Ovary (tissue), 9 donors: ENCODE data around the gene MPP1. TPM values are rescaled to one million over a fixed set of nuclear protein-coding genes. Genes with fewer than 3 reads are reported as not detected.
"Not testable (repeated sequence)": the region's sequence is repeated elsewhere in the genome, so short reads cannot be mapped to it uniquely, and the experiment has no call there.

Experiments used
- DNase-seq, 5 donors: peaks; one replicate each; pipeline ENCODE4 v3.0.0-alpha.2; 2019 to 2020
- H3K27ac ChIP-seq, 2 donors: fragments of 200-600 bp; one replicate each; pipeline versions ENCODE4 v1.5.1 to v1.8.0; 2019 to 2022
- H3K27me3 ChIP-seq: fragments of 200-600 bp; one replicate; pipeline ENCODE4 v1.8.0; 2022
- H3K36me3 ChIP-seq: fragments of 200-600 bp; sonication (generic); one replicate; pipeline ENCODE4 v1.5.1; 2019
- H3K4me1 ChIP-seq: one replicate; pipeline ENCODE4 v1.8.1; 2013; ENCODE audit warnings: mild to moderate bottlenecking, moderate library complexity; ENCODE audit not compliant: insufficient read depth
- H3K4me3 ChIP-seq: fragments of 200-600 bp; sonication (generic); one replicate; pipeline ENCODE4 v1.5.1; 2017
- H3K9me3 ChIP-seq, 2 donors: fragments of 200-600 bp in 1 of 2; sonication (generic) in 1 of 2; one replicate each; pipeline versions ENCODE4 v1.5.1 to v1.8.1; 2013 to 2019; ENCODE audit warnings: mild to moderate bottlenecking in 1 of 2, moderate library complexity in 1 of 2
- EP300 ChIP-seq: sonication (generic); formaldehyde crosslinking; IDR thresholded peaks from one replicate; pipeline ENCODE4 v1.6.1; 2017; ENCODE audit warnings: antibody characterized with exemption
- POLR2A ChIP-seq: fragments of 450-650 bp; IDR thresholded peaks from one replicate; pipeline ENCODE4 v1.6.1; 2017; ENCODE audit warnings: antibody characterized with exemption, mild to moderate bottlenecking, moderate library complexity
- WGBS, 3 donors: extraction: QIAGEN DNeasy Blood & Tissue Kit in 1 of 3; methylation state at CpG; one replicate each; pipeline versions ENCODE4 v1.1.5 to v1.1.7; 2013 to 2017; 5-methylcytosine and 5-hydroxymethylcytosine counted together
- intact Hi-C, 4 donors: fragments of 100-400 bp; cut with DNase I; formaldehyde crosslinking; loops; one replicate each; pipeline versions ENCODE4 v1.11.0 to v1.15.1; 2022 to 2023
- polyA plus RNA-seq, 2 donors: library from polyadenylated mRNA; stranded (reverse); fragments of 200-250 nt in 1 of 2; fragments of 350-450 nt in 1 of 2; fragmentation: Illumina TruSeq in 1 of 2; extraction: RNeasy Lipid Tissue Mini Kit (QIAGEN cat#74804) in 1 of 2; gene quantifications; one replicate each; pipeline ENCODE4 v1.2.3, GENCODE V29; 2013 to 2014
- total RNA-seq, 7 donors: library from RNA; depleted of rRNA in 2 of 7; stranded (reverse); fragments of >200 nt in 2 of 7; fragmentation: NEBNext Ultra II Directional in 3 of 7; extraction: Animal tissue kit (Norgen Biotek cat#: 25700) in 3 of 7; gene quantifications; one replicate each; pipeline versions ENCODE4 v1.1.0 to v1.2.4, GENCODE V29; 2016 to 2023
- TF ChIP-seq, protein P1 (sequence below), 3 donors: fragments of 450-650 bp in 2 of 3; fragments of 200-600 bp in 1 of 3; IDR thresholded peaks; one replicate each; pipeline versions ENCODE4 v1.5.1 to v1.8.0; 2016 to 2022; ENCODE audit warnings: antibody characterized with exemption in 3 of 3, mild to moderate bottlenecking in 1 of 3
- donor health status: DM: no; HTN: no; CAD: no; lungs with moderate emphysema.
- donor health status: DM: no; HTN: no; CAD: no.
- donor health status: Bipolar disorder and iron deficiency.
- donor health status: DM: yes; HTN: yes; CAD: no.
- donor health status: DM: no; HTN: no; CAD: no.
- donor health status: DM: yes; HTN: yes; CAD: no.

MPP1 gene
- total and polyA plus RNA-seq, 9 donors: 9.2 to 46.9 (median 16.2) TPM

DNA sequence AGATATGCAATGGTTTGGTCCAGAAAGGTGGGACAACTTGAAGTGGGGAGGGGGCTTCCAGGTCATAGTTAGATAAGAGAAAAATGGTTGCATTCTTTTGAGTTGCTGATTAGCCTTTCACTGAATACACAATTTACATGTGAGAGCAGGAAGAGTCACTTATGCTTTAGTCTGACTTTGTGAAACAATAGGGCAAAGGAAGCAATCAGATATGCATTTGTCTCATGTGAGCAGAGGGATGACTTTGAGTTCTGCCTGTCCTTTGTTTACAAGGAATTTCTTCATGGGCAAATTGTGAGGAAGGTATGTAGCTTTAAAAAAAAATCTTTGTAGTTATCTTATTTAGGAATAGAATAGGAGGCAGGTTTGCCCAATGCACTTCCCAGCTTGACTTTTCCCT is 16.2 kb upstream of the MPP1 start:
- no peaks in the 10 kb centered on the region for H3K4me1 ChIP-seq
- no peak for DNase-seq
- no peaks in the 10 kb centered on the region for H3K27me3 ChIP-seq
- TF ChIP-seq POLR2A: no peak
- TF ChIP-seq, protein P1, sequence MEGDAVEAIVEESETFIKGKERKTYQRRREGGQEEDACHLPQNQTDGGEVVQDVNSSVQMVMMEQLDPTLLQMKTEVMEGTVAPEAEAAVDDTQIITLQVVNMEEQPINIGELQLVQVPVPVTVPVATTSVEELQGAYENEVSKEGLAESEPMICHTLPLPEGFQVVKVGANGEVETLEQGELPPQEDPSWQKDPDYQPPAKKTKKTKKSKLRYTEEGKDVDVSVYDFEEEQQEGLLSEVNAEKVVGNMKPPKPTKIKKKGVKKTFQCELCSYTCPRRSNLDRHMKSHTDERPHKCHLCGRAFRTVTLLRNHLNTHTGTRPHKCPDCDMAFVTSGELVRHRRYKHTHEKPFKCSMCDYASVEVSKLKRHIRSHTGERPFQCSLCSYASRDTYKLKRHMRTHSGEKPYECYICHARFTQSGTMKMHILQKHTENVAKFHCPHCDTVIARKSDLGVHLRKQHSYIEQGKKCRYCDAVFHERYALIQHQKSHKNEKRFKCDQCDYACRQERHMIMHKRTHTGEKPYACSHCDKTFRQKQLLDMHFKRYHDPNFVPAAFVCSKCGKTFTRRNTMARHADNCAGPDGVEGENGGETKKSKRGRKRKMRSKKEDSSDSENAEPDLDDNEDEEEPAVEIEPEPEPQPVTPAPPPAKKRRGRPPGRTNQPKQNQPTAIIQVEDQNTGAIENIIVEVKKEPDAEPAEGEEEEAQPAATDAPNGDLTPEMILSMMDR (IDR thresholded peaks at IDR 0.05): no peak
- TF ChIP-seq EP300: no peak
- no peaks in the 10 kb centered on the region for H3K9me3 ChIP-seq
- H3K4me3 ChIP-seq: no peak overlapping the region
- no peak overlapping the region for H3K27ac ChIP-seq
- intact Hi-C loops: no loop called here
- no peaks in the 10 kb centered on the region for H3K36me3 ChIP-seq

DNA sequence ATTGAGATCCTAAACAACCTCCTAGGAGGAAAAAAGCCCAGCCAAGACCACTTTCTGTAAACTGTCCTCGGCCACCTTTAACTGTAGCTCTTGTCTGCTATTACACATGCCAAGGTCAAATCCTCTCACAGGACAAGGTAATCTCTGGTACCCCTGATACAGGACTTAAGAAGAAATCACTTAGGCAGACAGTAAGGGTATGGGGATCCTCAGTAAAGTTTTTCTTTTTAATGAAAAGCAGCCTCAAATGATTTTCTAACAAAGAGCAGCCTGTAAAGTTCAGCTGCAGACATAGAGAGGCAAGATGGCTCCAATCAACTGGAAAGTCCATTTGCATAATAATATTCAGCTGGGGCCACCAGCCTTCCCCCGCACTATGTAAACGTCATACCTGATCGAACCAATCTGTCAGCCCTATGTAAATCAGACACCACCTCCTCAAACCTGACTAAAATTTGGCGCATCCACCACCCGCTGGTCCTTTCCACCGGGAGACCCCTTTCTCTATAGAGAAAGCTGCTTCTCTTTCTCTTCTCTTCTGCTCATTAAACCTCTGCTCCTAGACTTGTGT is 14.6 kb upstream of the MPP1 start:
- H3K4me1 ChIP-seq: no peaks in the 10 kb centered on the region
- no peak for DNase-seq
- no peak for TF ChIP-seq EP300
- TF ChIP-seq, protein P1 (IDR thresholded peaks at IDR 0.05): no peak
- no peak for TF ChIP-seq POLR2A
- H3K27ac ChIP-seq: no peak overlapping the region
- no peak overlapping the region for H3K4me3 ChIP-seq
- no peaks in the 10 kb centered on the region for H3K9me3 ChIP-seq
- no peaks in the 10 kb centered on the region for H3K36me3 ChIP-seq
- 73 to 78% (median 74%) methylated on average over 7 of the region's 7 CpGs for WGBS, 3 donors
- no peaks in the 10 kb centered on the region for H3K27me3 ChIP-seq
- intact Hi-C loops: no loop called here

DNA sequence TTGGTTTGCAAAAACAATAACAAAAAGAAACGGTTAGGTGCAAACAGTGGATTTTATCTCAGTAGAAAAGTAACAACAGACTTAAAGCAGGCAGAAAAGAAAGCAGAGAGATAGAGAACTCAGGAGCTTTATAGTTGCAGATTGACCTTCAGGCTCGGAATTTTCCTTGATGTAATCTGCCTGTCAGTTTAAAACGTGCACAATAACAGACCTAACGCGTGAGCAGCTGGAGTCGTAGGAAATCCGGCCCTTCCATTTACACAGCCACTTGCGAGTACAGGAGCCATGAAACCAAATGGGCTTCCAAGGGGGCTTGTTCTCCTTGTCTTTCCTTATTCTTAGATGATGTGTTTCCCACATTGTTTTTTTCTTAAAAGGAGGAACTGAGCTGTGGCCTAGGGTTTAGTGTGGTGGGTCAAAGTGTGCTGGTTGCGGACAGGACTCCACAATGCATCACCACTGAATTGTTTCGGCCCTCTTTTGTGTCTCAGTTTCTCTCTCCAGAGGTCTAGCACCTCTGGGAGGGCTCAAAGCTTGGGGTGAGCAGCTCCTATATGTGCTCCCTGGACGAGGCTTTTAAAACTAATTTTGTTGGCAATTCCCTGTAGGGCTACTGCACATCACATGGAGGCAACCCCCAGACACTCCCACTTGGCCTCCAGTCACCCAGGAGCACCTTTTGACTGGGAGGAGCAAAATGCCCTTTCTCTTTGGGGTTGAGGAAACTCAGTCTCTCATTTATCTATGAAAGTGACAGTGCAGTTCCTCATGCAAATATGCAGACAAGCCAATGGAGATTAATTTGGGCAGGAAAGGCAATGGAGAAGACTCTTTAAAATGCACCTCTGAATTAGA is 13.9 kb upstream of the MPP1 start:
- Histone ChIP-seq H3K27ac (no peak overlapping the region), H3K27me3 (no peaks in the 10 kb centered on the region), H3K9me3 (no peaks in the 10 kb centered on the region), H3K4me3 (no peak overlapping the region), H3K36me3 (no peaks in the 10 kb centered on the region), H3K4me1 (no peaks in the 10 kb centered on the region)
- 42 to 57% (median 48%) methylated on average over 11 of the region's 11 CpGs for WGBS, 3 donors
- intact Hi-C loops: no loop called here
- no peak for DNase-seq
- TF ChIP-seq, protein P1 (IDR thresholded peaks at IDR 0.05): no peak
- TF ChIP-seq EP300: no peak
- no peak for TF ChIP-seq POLR2A

DNA sequence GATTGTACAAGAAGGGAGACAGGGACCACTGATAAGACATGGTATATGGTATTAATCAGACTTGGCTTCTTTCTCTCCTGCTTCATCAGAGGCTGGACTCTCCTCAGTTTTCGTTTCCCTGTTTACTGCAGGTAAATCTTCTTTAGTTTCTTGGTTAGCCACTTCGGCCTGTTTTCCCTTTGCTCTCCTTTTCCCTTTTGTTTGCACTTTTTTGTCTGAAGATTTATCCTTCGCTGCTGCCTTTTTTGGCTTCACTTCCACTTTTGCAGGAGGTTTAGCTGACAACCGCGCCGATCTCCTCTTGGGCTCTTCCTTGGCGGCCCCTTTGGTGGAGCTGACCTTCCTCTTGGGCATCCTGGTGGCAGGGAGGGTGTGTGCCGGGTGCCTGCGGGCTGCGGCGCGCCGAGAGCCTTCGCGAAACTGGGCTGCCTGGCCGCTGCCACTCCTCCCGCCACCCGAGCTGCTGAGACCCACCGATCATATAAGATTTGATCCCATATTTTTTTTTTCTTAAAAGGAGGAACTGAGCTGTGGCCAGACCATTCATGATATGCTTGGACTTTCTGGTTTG is 11.8 kb upstream of the MPP1 start:
- H3K36me3 ChIP-seq, H3K9me3 ChIP-seq, intact Hi-C loops, H3K4me3 ChIP-seq, DNase-seq, H3K27me3 ChIP-seq, H3K27ac ChIP-seq, H3K4me1 ChIP-seq: not testable (repeated sequence)
- WGBS, 3 donors: 87 to 92% (median 90%) methylated on average over 19 of the region's 19 CpGs

DNA sequence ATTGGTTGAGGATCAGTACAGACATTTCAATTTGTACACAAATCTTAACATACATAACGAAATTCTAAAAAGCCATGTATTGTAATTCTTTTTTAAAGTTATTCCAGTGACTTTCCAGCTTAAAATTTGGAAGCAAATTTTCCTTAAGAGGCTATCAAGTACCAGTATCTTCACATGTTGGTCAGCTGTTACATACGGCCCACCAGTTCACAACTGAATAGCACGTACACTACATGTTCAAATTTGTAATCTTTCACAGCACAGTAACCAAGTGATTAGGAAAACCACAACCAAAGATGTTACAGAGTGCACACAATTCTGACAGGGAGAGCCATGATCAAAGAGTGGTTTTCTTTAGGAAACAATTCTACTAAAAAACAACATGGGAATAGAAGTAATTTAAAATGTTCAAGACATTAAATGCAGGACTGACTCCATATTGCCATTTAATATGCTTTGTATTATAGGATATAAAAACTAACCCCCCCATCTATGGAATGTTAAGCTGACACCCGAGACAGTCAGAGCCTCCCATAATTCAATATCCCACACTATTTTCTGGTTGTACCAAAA is 11.1 kb upstream of the MPP1 start:
- H3K9me3 ChIP-seq, intact Hi-C loops, H3K36me3 ChIP-seq, H3K27ac ChIP-seq, DNase-seq, H3K4me1 ChIP-seq, H3K4me3 ChIP-seq, H3K27me3 ChIP-seq: not testable (repeated sequence)
- WGBS, 3 donors: 59 to 72% (median 71%) methylated on average over 4 of the region's 4 CpGs
